B cell (primary cell): ENCODE data around the gene SLC13A4. TPM values are rescaled to one million over a fixed set of nuclear protein-coding genes. Genes with fewer than 3 reads are reported as not detected.
"Not testable (repeated sequence)": the region's sequence is repeated elsewhere in the genome, so short reads cannot be mapped to it uniquely, and the experiment has no call there.

Experiments used
- ATAC-seq: fragments of 200-7000 bp; cut with Tn5 transposase; one replicate; pipeline ENCODE4 v1.10.0; 2021; ENCODE audit warnings: low read depth, mild to moderate bottlenecking, moderate number of reproducible peaks, moderate library complexity
- CTCF ChIA-PET: fragments of 350-600 bp; sonication (Branson Sonifier 250); formaldehyde crosslinking; loops from one replicate; lab custom pipeline; 2021; ENCODE audit warnings: antibody characterized with exemption, inconsistent platforms; lab: Charles Lee
- POLR2A ChIA-PET: fragments of 350-600 bp; sonication (Branson Sonifier 250); formaldehyde crosslinking; loops from one replicate; lab custom pipeline; 2021; ENCODE audit warnings: antibody characterized with exemption; lab: Charles Lee
- DNase-seq: peaks from one replicate; pipeline ENCODE4 v3.0.0; 2013
- H2AFZ ChIP-seq: 2 replicates; pipeline ENCODE4 v1.6.1; 2012; ENCODE audit warnings: mild to moderate bottlenecking, low read depth, low read length; ENCODE audit not compliant: insufficient read depth, poor library complexity, severe bottlenecking
- H3K27ac ChIP-seq, 2 donors: 1 replicate in 1 of 2; 2 replicates in 1 of 2; pipeline ENCODE4 v1.5.1; 2012 to 2013; ENCODE audit warnings: low read length in 2 of 2, mild to moderate bottlenecking in 2 of 2, moderate library complexity in 1 of 2
- H3K27me3 ChIP-seq, 4 experiments: fragments of 200-600 bp in 1 of 4; sonication (generic) in 1 of 4; replicated peaks in 1 of 4; 1 replicate in 2 of 4; 2 replicates in 2 of 4; pipeline versions ENCODE4 v1.6.1 to v1.7.0; 2013 to 2016; ENCODE audit warnings: low read length in 3 of 4, mild to moderate bottlenecking in 2 of 4, mixed read lengths in 1 of 4, moderate library complexity in 1 of 4; ENCODE audit not compliant: insufficient read depth in 4 of 4, control insufficient read depth in 3 of 4; ENCODE audit errors: control extremely low read depth in 1 of 4
- H3K36me3 ChIP-seq, 2 experiments: replicated peaks in 1 of 2; 1 replicate in 1 of 2; 2 replicates in 1 of 2; pipeline versions ENCODE4 v1.6.1 to v1.7.1; 2013; ENCODE audit warnings: low read length in 1 of 2; ENCODE audit not compliant: insufficient read depth in 2 of 2, control insufficient read depth in 1 of 2; ENCODE audit errors: control extremely low read depth in 1 of 2, extremely low read depth in 1 of 2
- H3K4me1 ChIP-seq, 2 donors: fragments of 200-600 bp in 1 of 2; sonication (generic) in 1 of 2; 1 replicate in 1 of 2; 2 replicates in 1 of 2; pipeline versions ENCODE4 v1.5.1 to v1.6.1; 2013 to 2017; ENCODE audit warnings: low read length in 2 of 2; ENCODE audit not compliant: control insufficient read depth in 2 of 2, insufficient read depth in 2 of 2
- H3K4me2 ChIP-seq: replicated peaks from 2 replicates; pipeline ENCODE3; 2012; ENCODE audit warnings: mild to moderate bottlenecking, low read depth, low read length; ENCODE audit not compliant: poor library complexity, severe bottlenecking
- H3K4me3 ChIP-seq, 5 experiments: fragments of 200-600 bp in 1 of 5; sonication (generic) in 1 of 5; 1 replicate in 3 of 5; 2 replicates in 2 of 5; pipeline versions ENCODE4 v1.5.1 to v1.7.0; 2011 to 2016; ENCODE audit warnings: low read length in 4 of 5, mild to moderate bottlenecking in 4 of 5, low read depth in 2 of 5, control low read depth in 1 of 5, moderate library complexity in 1 of 5; ENCODE audit not compliant: insufficient read depth in 1 of 5; ENCODE audit errors: control extremely low read depth in 1 of 5, extremely low read depth in 1 of 5
- H3K79me2 ChIP-seq: fragments of 200-600 bp; sonication (generic); one replicate; pipeline ENCODE4 v1.6.0; 2016; ENCODE audit warnings: low read length; ENCODE audit not compliant: control insufficient read depth, insufficient read depth
- H3K9ac ChIP-seq: fragments of 200-600 bp; sonication (generic); 2 replicates; pipeline ENCODE4 v1.6.1; 2017; ENCODE audit warnings: mild to moderate bottlenecking, low read length, moderate library complexity
- H3K9me3 ChIP-seq, 3 donors: one replicate each; pipeline versions ENCODE4 v1.6.1 to v1.7.1; 2013; ENCODE audit warnings: low read length in 2 of 3; ENCODE audit not compliant: control insufficient read depth in 2 of 3, insufficient read depth in 1 of 3; ENCODE audit errors: control extremely low read depth in 1 of 3
- H4K20me1 ChIP-seq: 2 replicates; pipeline ENCODE4 v1.6.0; 2012; ENCODE audit warnings: mild to moderate bottlenecking, low read length; ENCODE audit not compliant: insufficient read depth, control insufficient read depth, poor library complexity, severe bottlenecking
- H3K27ac Mint-ChIP-seq: one replicate; pipeline ENCODE4 v1.8.0; 2021; ENCODE audit warnings: mixed read lengths
- H3K27me3 Mint-ChIP-seq: one replicate; pipeline ENCODE4 v1.8.0; 2021; ENCODE audit warnings: mixed read lengths
- H3K4me1 Mint-ChIP-seq: one replicate; pipeline ENCODE4 v1.8.0; 2021; ENCODE audit warnings: mixed read lengths
- H3K4me3 Mint-ChIP-seq: one replicate; pipeline ENCODE4 v1.8.0; 2021; ENCODE audit warnings: mixed read lengths
- H3K9me3 Mint-ChIP-seq: one replicate; pipeline ENCODE4 v1.8.0; 2022; ENCODE audit warnings: mixed read lengths; ENCODE audit not compliant: insufficient read depth
- CTCF ChIP-seq: fragments of 200-600 bp; IDR thresholded peaks from one replicate; pipeline ENCODE4 v1.8.0; 2022; ENCODE audit warnings: antibody characterized with exemption, mild to moderate bottlenecking
- EZH2 ChIP-seq: IDR thresholded peaks from 2 replicates; pipeline ENCODE4 v1.6.1; 2012; ENCODE audit warnings: borderline replicate concordance, low read depth, mild to moderate bottlenecking, moderate library complexity, low read length; ENCODE audit not compliant: insufficient read depth, poor library complexity, severe bottlenecking
- WGBS: methylation state at CpG from one replicate; pipeline ENCODE4 v1.1.5; 2013; ENCODE audit warnings: missing lambda C conversion rate; ENCODE audit not compliant: insufficient coverage; 5-methylcytosine and 5-hydroxymethylcytosine counted together
- intact Hi-C: fragments of 100-400 bp; cut with micrococcal nuclease; formaldehyde crosslinking; loops from one replicate; pipeline ENCODE4 v1.10.0; 2022
- polyA plus RNA-seq: library from polyadenylated mRNA; depleted of rRNA; stranded (reverse); fragments of >200 nt; gene quantifications from 2 replicates; pipeline ENCODE4 v1.2.3, GENCODE V29; 2012
- total RNA-seq, 2 donors: library from RNA; stranded (reverse); fragments of 120-200 nt in 1 of 2; gene quantifications; 1 replicate in 1 of 2; 2 replicates in 1 of 2; pipeline versions ENCODE4 v1.2.3 to v1.2.4, GENCODE V29; 2013 to 2022

Gene SLC13A4
- total and polyA plus RNA-seq, 2 donors (not counting 1 experiment from before 2014, with no cell fraction given): not detected

GRCh38 chr7:135667626-135668025, 60.4 kb downstream of the SLC13A4 start:
- H3K9ac ChIP-seq, H2AFZ ChIP-seq, DNase-seq, H3K27ac ChIP-seq, H3K4me3 ChIP-seq, H3K9me3 Mint-ChIP-seq, H3K4me3 Mint-ChIP-seq, H3K4me2 ChIP-seq, H3K9me3 ChIP-seq, POLR2A ChIA-PET, H3K27me3 ChIP-seq, H3K27ac Mint-ChIP-seq, H3K27me3 Mint-ChIP-seq, H3K36me3 ChIP-seq, intact Hi-C loops, ATAC-seq: not testable (repeated sequence)
- CTCF ChIA-PET: interaction anchor here (0.7 kb wide), 2 partner anchors 31 to 106 kb away, joined by 3 read pairs; no protein-coding TSS in a partner anchor
- peaks cover 43% of the 10 kb centered on the region for H3K4me1 Mint-ChIP-seq
- H3K4me1 ChIP-seq: peaks cover 11 to 25% of the 10 kb centered on the region in 2 donors
- H3K79me2 ChIP-seq: peaks cover 76% of the 10 kb centered on the region
- peaks cover 33% of the 10 kb centered on the region for H4K20me1 ChIP-seq
- WGBS: no CpG with 5 or more reads among the region's 1 CpG

GRCh38 chr7:135666846-135667245, 61.1 kb downstream of the SLC13A4 start:
- no peak overlapping the region for H3K4me3 ChIP-seq
- H3K9me3 ChIP-seq: no peaks in the 10 kb centered on the region
- Mint-ChIP-seq H3K9me3 (no peaks in the 10 kb centered on the region), H3K27ac (no peak overlapping the region), H3K4me1 (peaks cover 46% of the 10 kb centered on the region), H3K4me3 (no peak overlapping the region), H3K27me3 (no peaks in the 10 kb centered on the region)
- ATAC-seq: no peak
- H3K36me3 ChIP-seq: peaks cover 3 to 6% of the 10 kb centered on the region in 2 experiments
- H3K9ac ChIP-seq: no peak overlapping the region
- H3K4me1 ChIP-seq: peaks cover 13 to 28% of the 10 kb centered on the region in 2 donors
- WGBS: 100% methylated on average over 1 of the region's 6 CpGs
- intact Hi-C loops: no loop called here
- no peaks in the 10 kb centered on the region for H3K27me3 ChIP-seq
- H3K4me2 ChIP-seq: peak overlapping the region; percentile 21
- H3K27ac ChIP-seq: peak overlapping the region in 1 of 2 donors; percentile 27
- no peak for TF ChIP-seq CTCF
- no peak for TF ChIP-seq EZH2
- no peak overlapping the region for H2AFZ ChIP-seq
- ChIA-PET CTCF (interaction anchor here (1.4 kb wide), 1 partner anchor 11 kb away, joined by 3 read pairs; no protein-coding TSS in a partner anchor), POLR2A (no interaction called here)
- no peak for DNase-seq
- H3K79me2 ChIP-seq: peaks cover 74% of the 10 kb centered on the region
- peaks cover 29% of the 10 kb centered on the region for H4K20me1 ChIP-seq
